Measurements from ENCODE around the gene AGMAT. TPM values are rescaled to one million over a fixed set of nuclear protein-coding genes. Genes with fewer than 3 reads are reported as not detected.
A peak's percentile ranks its signal among the peaks of the same experiment; 100 is the strongest.

Gene AGMAT
- total and polyA plus RNA-seq, 2 experiments from 2014 or later = 0.12 to 0.45 TPM

GRCh38 chr1:15573477-15573876 is 11.4 kb downstream of the AGMAT start:
- peak in 1 of 2 donors; percentile 45 for DNase-seq (ENCODE audit: low read depth in 1 of 2, low spot score in 1 of 2)
- Histone ChIP-seq H3K27me3 (no peaks in the 10 kb centered on the region), H3K4me1 (ENCODE audit: low read depth) (no peaks in the 10 kb centered on the region), H3K9me3 (ENCODE audit: low read depth) (no peaks in the 10 kb centered on the region), H3K27ac (peak overlapping the region; percentile 34), H3K36me3 (peaks cover 24% of the 10 kb centered on the region), H3K4me3 (no peak overlapping the region)
- no peak for TF ChIP-seq CTCF (IDR thresholded peaks at IDR 0.05; ENCODE audit: low read depth, low read length)

- Histone ChIP-seq H3K4me3 (no peak overlapping the region), H3K27ac (no peak overlapping the region), H3K9me3 (ENCODE audit: low read depth) (no peaks in the 10 kb centered on the region), H3K36me3 (peaks cover 42% of the 10 kb centered on the region), H3K27me3 (no peaks in the 10 kb centered on the region), H3K4me1 (ENCODE audit: low read depth) (no peaks in the 10 kb centered on the region)
- no peak for DNase-seq (ENCODE audit: low read depth in 1 of 2, low spot score in 1 of 2)
- no peak for TF ChIP-seq CTCF (IDR thresholded peaks at IDR 0.05; ENCODE audit: low read depth, low read length)
Observed at GRCh38 chr1:15571266-15571665, 13.6 kb downstream of the AGMAT start.

GRCh38 chr1:15570861-15571260 is 14.0 kb downstream of the AGMAT start:
- no peak overlapping the region for H3K4me3 ChIP-seq
- H3K27me3 ChIP-seq = no peaks in the 10 kb centered on the region
- no peak overlapping the region for H3K27ac ChIP-seq
- H3K36me3 ChIP-seq = peaks cover 44% of the 10 kb centered on the region
- no peak for TF ChIP-seq CTCF (IDR thresholded peaks at IDR 0.05; ENCODE audit: low read depth, low read length)
- no peak for DNase-seq (ENCODE audit: low read depth in 1 of 2, low spot score in 1 of 2)
- H3K4me1 ChIP-seq (ENCODE audit: low read depth) = no peaks in the 10 kb centered on the region
- no peaks in the 10 kb centered on the region for H3K9me3 ChIP-seq (ENCODE audit: low read depth)

- no peak overlapping the region for H3K4me3 ChIP-seq
- peak overlapping the region; percentile 13 for H3K27ac ChIP-seq
- no peaks in the 10 kb centered on the region for H3K4me1 ChIP-seq (ENCODE audit: low read depth)
- peaks cover 60% of the 10 kb centered on the region for H3K36me3 ChIP-seq
- H3K27me3 ChIP-seq = no peaks in the 10 kb centered on the region
- DNase-seq (ENCODE audit: low read depth in 1 of 2, low spot score in 1 of 2) = no peak
- no peak for TF ChIP-seq CTCF (IDR thresholded peaks at IDR 0.05; ENCODE audit: low read depth, low read length)
- H3K9me3 ChIP-seq (ENCODE audit: low read depth) = no peaks in the 10 kb centered on the region
Observed at GRCh38 chr1:15568387-15569073, 16.3 kb downstream of the AGMAT start.

GRCh38 chr1:15559189-15559810 is 25.6 kb downstream of the AGMAT start:
- Histone ChIP-seq H3K4me1 (ENCODE audit: low read depth) (no peaks in the 10 kb centered on the region), H3K9me3 (ENCODE audit: low read depth) (no peaks in the 10 kb centered on the region), H3K27ac (no peak overlapping the region), H3K27me3 (no peaks in the 10 kb centered on the region), H3K4me3 (no peak overlapping the region), H3K36me3 (peaks cover 38% of the 10 kb centered on the region)
- TF ChIP-seq CTCF (IDR thresholded peaks at IDR 0.05; ENCODE audit: low read depth, low read length) = no peak
- no peak for DNase-seq (ENCODE audit: low read depth in 1 of 2, low spot score in 1 of 2)

All from cardiac muscle cell (in vitro differentiated cells and primary cell).